Muscle of leg (tissue), 11 donors: ENCODE results near the gene TSBP1. TPM values are rescaled to one million over a fixed set of nuclear protein-coding genes. Genes with fewer than 3 reads are reported as not detected.
"Not testable (repeated sequence)": the region's sequence is repeated elsewhere in the genome, so short reads cannot be mapped to it uniquely, and the experiment has no call there.

ENCODE experiments used
- DNase-seq: peaks from one replicate; pipeline ENCODE4 v3.0.0; 2013
- H3K27ac ChIP-seq: one replicate; pipeline ENCODE4 v1.5.1; 2013; ENCODE audit warnings: mild to moderate bottlenecking, low read length, control low read depth
- H3K27me3 ChIP-seq: one replicate; pipeline ENCODE4 v1.6.1; 2013; ENCODE audit warnings: low read length; ENCODE audit not compliant: control insufficient read depth, insufficient read depth
- H3K36me3 ChIP-seq: one replicate; pipeline ENCODE4 v1.6.1; 2013; ENCODE audit warnings: low read length; ENCODE audit not compliant: control insufficient read depth, insufficient read depth
- H3K4me1 ChIP-seq: one replicate; pipeline ENCODE4 v1.6.1; 2013; ENCODE audit warnings: low read length; ENCODE audit not compliant: control insufficient read depth, insufficient read depth
- H3K4me3 ChIP-seq: one replicate; pipeline ENCODE4 v1.5.1; 2013; ENCODE audit warnings: low read length, control low read depth
- H3K9me3 ChIP-seq: replicated peaks from 2 replicates; pipeline ENCODE4 v1.6.1; 2013; ENCODE audit warnings: low read depth, low read length; ENCODE audit not compliant: control insufficient read depth
- WGBS: methylation state at CpG from one replicate; pipeline ENCODE4 v1.1.5; 2013; ENCODE audit warnings: missing lambda C conversion rate; ENCODE audit not compliant: insufficient coverage; 5-methylcytosine and 5-hydroxymethylcytosine counted together
- polyA plus RNA-seq, 8 donors: library from polyadenylated mRNA; unstranded; fragments of 120-200 nt; gene quantifications; one replicate each; pipeline versions ENCODE4 v1.2.1 to v1.2.3, GENCODE V29; 2013; ENCODE audit warnings: inconsistent platforms in 1 of 8, low replicate concordance in 1 of 8; ENCODE audit not compliant: insufficient read length in 8 of 8, insufficient read depth in 1 of 8
- total RNA-seq: library from RNA; stranded (reverse); fragments of 120-200 nt; gene quantifications from one replicate; pipeline ENCODE4 v1.2.4, GENCODE V29; 2013

The TSBP1 gene
- total and polyA plus RNA-seq, 9 donors, result 0.07 to 0.09 TPM; not detected in 7

GRCh38 chr6:32291543-32291942, 80.2 kb downstream of the TSBP1 start:
- Histone ChIP-seq H3K36me3 (no peaks in the 10 kb centered on the region), H3K27me3 (no peaks in the 10 kb centered on the region), H3K4me3 (no peak overlapping the region), H3K27ac (no peak overlapping the region), H3K9me3 (no peaks in the 10 kb centered on the region), H3K4me1 (no peaks in the 10 kb centered on the region)
- 80% methylated on average over 1 of the region's 1 CpG for WGBS
- no peak for DNase-seq

- DNase-seq, result peak; percentile 28
- no peaks in the 10 kb centered on the region for H3K4me1 ChIP-seq
- no peaks in the 10 kb centered on the region for H3K27me3 ChIP-seq
- H3K9me3 ChIP-seq, result no peaks in the 10 kb centered on the region
- no peak overlapping the region for H3K27ac ChIP-seq
- H3K36me3 ChIP-seq, result no peaks in the 10 kb centered on the region
- no peak overlapping the region for H3K4me3 ChIP-seq
Measured at GRCh38 chr6:32290886-32291450, 80.7 kb downstream of the TSBP1 start.

GRCh38 chr6:32288426-32288825, 83.3 kb downstream of the TSBP1 start:
- H3K27me3 ChIP-seq, result no peaks in the 10 kb centered on the region
- no peaks in the 10 kb centered on the region for H3K36me3 ChIP-seq
- H3K9me3 ChIP-seq, result no peaks in the 10 kb centered on the region
- WGBS, result no CpG with 5 or more reads among the region's 2 CpGs
- DNase-seq, result no peak
- H3K4me3 ChIP-seq, result no peak overlapping the region
- no peaks in the 10 kb centered on the region for H3K4me1 ChIP-seq
- no peak overlapping the region for H3K27ac ChIP-seq

GRCh38 chr6:32273801-32274577, 97.7 kb downstream of the TSBP1 start:
- H3K27ac ChIP-seq, H3K36me3 ChIP-seq, H3K9me3 ChIP-seq, H3K27me3 ChIP-seq, H3K4me1 ChIP-seq, H3K4me3 ChIP-seq, DNase-seq: not testable (repeated sequence)
- no CpG with 5 or more reads among the region's 2 CpGs for WGBS

- H3K27me3 ChIP-seq, result no peaks in the 10 kb centered on the region
- no peaks in the 10 kb centered on the region for H3K4me1 ChIP-seq
- no CpG with 5 or more reads among the region's 1 CpG for WGBS
- H3K36me3 ChIP-seq, result no peaks in the 10 kb centered on the region
- H3K9me3 ChIP-seq, result peaks cover 6% of the 10 kb centered on the region
- H3K4me3 ChIP-seq, result no peak overlapping the region
- peak; percentile 11 for DNase-seq
- H3K27ac ChIP-seq, result no peak overlapping the region
Measured at GRCh38 chr6:32271429-32271828, 100.3 kb downstream of the TSBP1 start.

GRCh38 chr6:32268459-32268858, 103.2 kb downstream of the TSBP1 start:
- H3K36me3 ChIP-seq, DNase-seq, H3K4me3 ChIP-seq, H3K4me1 ChIP-seq, H3K27me3 ChIP-seq, H3K27ac ChIP-seq, H3K9me3 ChIP-seq: not testable (repeated sequence)
- no CpG with 5 or more reads among the region's 3 CpGs for WGBS

- Histone ChIP-seq H3K36me3 (no peaks in the 10 kb centered on the region), H3K4me1 (no peaks in the 10 kb centered on the region), H3K9me3 (no peaks in the 10 kb centered on the region), H3K27me3 (no peaks in the 10 kb centered on the region), H3K4me3 (no peak overlapping the region), H3K27ac (no peak overlapping the region)
- no peak for DNase-seq
Measured at GRCh38 chr6:32267035-32267434, 104.7 kb downstream of the TSBP1 start.

GRCh38 chr6:32257262-32257661, 114.4 kb downstream of the TSBP1 start:
- no CpG with 5 or more reads among the region's 4 CpGs for WGBS
- H3K4me1 ChIP-seq, H3K27ac ChIP-seq, H3K36me3 ChIP-seq, H3K27me3 ChIP-seq, H3K9me3 ChIP-seq, DNase-seq, H3K4me3 ChIP-seq: not testable (repeated sequence)

GRCh38 chr6:32255199-32256153, 116.2 kb downstream of the TSBP1 start:
- WGBS, result 3% methylated on average over 12 of the region's 30 CpGs
- no peaks in the 10 kb centered on the region for H3K36me3 ChIP-seq
- H3K9me3 ChIP-seq, result no peaks in the 10 kb centered on the region
- H3K27ac ChIP-seq, result peak overlapping the region; percentile 95
- peak; percentile 93 for DNase-seq
- peak overlapping the region; percentile 53 for H3K4me3 ChIP-seq
- H3K27me3 ChIP-seq, result no peaks in the 10 kb centered on the region
- peaks cover 9% of the 10 kb centered on the region for H3K4me1 ChIP-seq

- H3K27me3 ChIP-seq, result no peaks in the 10 kb centered on the region
- no peaks in the 10 kb centered on the region for H3K36me3 ChIP-seq
- H3K27ac ChIP-seq, result peak overlapping the region; percentile 95
- 11% methylated on average over 12 of the region's 12 CpGs for WGBS
- peaks cover 9% of the 10 kb centered on the region for H3K4me1 ChIP-seq
- no peak for DNase-seq
- no peaks in the 10 kb centered on the region for H3K9me3 ChIP-seq
- H3K4me3 ChIP-seq, result peak overlapping the region; percentile 53
Measured at GRCh38 chr6:32254761-32255198, 116.9 kb downstream of the TSBP1 start.
